ENCODE measurements around the gene TMEM117. TPM values are rescaled to one million over a fixed set of nuclear protein-coding genes. Genes with fewer than 3 reads are reported as not detected.

Gene TMEM117
- total RNA-seq, 2 experiments from 2014 or later = 1.4 TPM

DNA sequence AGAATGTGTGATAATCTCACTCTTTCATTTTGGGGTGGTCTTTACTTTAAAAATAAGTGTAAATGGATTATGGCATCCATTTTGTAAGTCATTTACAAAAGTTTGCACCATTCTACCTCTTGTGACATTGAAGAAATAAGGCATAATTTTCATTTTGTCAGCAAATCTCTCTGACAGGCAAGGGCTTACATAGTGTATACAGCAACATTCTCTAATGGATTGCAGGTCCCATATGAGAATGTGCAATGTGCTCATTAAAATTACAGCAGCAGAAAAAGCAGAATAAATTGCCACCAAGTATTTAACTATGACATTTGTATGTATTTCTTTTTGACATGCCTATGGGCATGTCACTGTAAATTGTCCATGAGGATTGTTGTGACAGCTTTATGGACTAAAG, 223.6 kb downstream of the TMEM117 start:
- ChIA-PET POLR2A (no interaction called here), CTCF (no interaction called here)
- Mint-ChIP-seq H3K27ac (no peak overlapping the region), H3K36me3 (ENCODE audit: low read depth) (no peaks in the 10 kb centered on the region), H3K4me1 (no peaks in the 10 kb centered on the region), H3K4me3 (no peak overlapping the region), H3K9me3 (ENCODE audit: low read depth) (no peaks in the 10 kb centered on the region), H3K27me3 (no peaks in the 10 kb centered on the region)
- intact Hi-C loops (cut with DNase I, micrococcal nuclease) = no loop called here
- ATAC-seq = no peak
- DNase-seq = no peak

DNA sequence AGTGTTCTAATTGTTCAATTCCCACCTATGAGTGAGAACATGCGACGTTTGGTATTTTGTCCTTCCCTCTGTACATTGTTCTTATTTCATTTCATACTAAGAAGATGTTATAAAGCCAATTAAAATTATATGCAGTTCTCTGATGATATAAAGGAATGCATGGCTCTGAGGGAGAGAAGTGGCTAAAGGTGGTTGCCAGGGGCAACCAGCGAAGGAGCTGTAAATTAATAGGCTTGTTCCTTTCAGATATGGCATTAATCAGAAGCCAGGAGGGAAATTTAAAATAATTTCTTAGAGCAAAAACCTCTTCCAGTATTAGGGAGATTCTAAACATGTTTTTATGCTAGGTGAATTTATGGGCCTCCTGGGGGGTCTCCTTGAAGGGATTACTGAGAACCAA, 227.8 kb downstream of the TMEM117 start:
- H3K27me3 Mint-ChIP-seq = no peaks in the 10 kb centered on the region
- no peak overlapping the region for H3K27ac Mint-ChIP-seq
- no peak for ATAC-seq
- H3K36me3 Mint-ChIP-seq (ENCODE audit: low read depth) = no peaks in the 10 kb centered on the region
- DNase-seq = no peak
- no peaks in the 10 kb centered on the region for H3K4me1 Mint-ChIP-seq
- H3K9me3 Mint-ChIP-seq (ENCODE audit: low read depth) = no peaks in the 10 kb centered on the region
- intact Hi-C loops (cut with DNase I, micrococcal nuclease) = no loop called here
- ChIA-PET CTCF (no interaction called here), POLR2A (no interaction called here)
- H3K4me3 Mint-ChIP-seq = no peak overlapping the region

DNA sequence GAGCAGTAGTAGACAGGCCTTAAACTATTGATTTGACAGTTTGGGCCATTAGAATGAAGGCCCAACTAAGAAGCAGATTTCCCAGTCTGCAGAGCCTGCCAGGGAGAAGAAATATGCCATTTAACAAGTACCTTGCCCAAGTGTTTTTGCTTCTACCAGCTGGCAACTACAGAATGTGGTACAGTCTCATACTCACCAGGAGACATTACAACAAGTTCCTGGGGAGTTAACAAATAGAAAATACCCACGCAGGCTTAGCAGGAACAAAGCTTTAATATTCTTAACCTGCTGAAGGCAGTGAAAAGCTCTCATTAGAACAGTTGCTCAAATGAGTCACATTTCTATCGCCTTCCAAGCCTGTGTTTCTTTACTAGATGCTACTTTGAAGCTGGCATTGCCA, 241.0 kb downstream of the TMEM117 start:
- intact Hi-C loops (cut with DNase I, micrococcal nuclease) = no loop called here
- POLR2A ChIA-PET = no interaction called here
- DNase-seq (no peak), ATAC-seq (no peak)
- Mint-ChIP-seq H3K4me1 (no peaks in the 10 kb centered on the region), H3K27me3 (no peaks in the 10 kb centered on the region), H3K9me3 (ENCODE audit: low read depth) (no peaks in the 10 kb centered on the region), H3K36me3 (ENCODE audit: low read depth) (no peaks in the 10 kb centered on the region), H3K4me3 (no peak overlapping the region), H3K27ac (no peak overlapping the region)
- CTCF ChIA-PET = interaction anchor here (1.0 kb wide), 1 partner anchor 16 kb away, joined by 3 read pairs; no protein-coding TSS in a partner anchor

DNA sequence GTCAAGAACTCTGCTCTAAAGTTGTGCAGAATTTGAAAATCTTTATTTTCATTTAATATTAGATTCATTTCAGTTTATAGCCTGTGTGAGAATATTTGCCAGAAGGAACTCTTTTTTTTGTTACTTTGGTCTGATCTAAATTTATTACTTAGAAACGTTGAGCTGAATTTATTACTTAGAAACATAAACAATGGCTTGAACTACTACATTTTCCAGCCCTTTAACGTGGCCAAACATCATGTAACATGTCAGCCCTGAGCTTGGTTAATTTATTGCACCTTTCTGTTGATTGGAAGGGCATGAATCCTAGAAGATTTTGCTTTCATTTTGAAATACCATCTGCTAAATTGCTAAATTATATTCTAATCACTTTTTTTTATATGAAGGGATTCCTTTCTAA, 241.4 kb downstream of the TMEM117 start:
- ATAC-seq = no peak
- H3K27ac Mint-ChIP-seq = no peak overlapping the region

DNA sequence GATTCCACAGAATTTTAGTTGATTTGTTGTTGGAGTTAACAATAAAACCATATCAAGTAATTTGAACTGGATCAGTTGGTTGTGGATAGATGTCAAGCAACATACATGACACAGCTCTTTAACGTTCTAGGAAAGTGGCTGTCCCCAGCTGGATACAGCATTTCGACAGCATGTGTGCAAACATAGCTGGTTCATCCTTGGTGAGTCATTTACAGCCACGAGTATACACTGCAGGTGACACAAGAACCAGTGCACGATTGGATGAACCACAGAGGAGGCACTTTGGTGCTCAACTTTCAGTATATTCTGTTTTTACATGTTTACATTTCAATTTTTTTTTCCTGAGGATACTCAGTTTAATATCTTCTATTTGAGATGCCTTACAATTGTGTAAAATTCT, 242.4 kb downstream of the TMEM117 start:
- no peak overlapping the region for H3K4me3 Mint-ChIP-seq
- CTCF ChIA-PET = no interaction called here
- no peaks in the 10 kb centered on the region for H3K27me3 Mint-ChIP-seq
- no peak overlapping the region for H3K27ac Mint-ChIP-seq
- POLR2A ChIA-PET = no interaction called here
- H3K36me3 Mint-ChIP-seq (ENCODE audit: low read depth) = no peaks in the 10 kb centered on the region
- intact Hi-C loops (cut with DNase I, micrococcal nuclease) = no loop called here
- ATAC-seq (no peak), DNase-seq (no peak)
- no peaks in the 10 kb centered on the region for H3K4me1 Mint-ChIP-seq
- H3K9me3 Mint-ChIP-seq (ENCODE audit: low read depth) = no peaks in the 10 kb centered on the region

More for the DNA sequence above, 241.4 kb downstream of the TMEM117 start:
- no peaks in the 10 kb centered on the region for H3K36me3 Mint-ChIP-seq (ENCODE audit: low read depth)
- DNase-seq = no peak
- POLR2A ChIA-PET = no interaction called here
- CTCF ChIA-PET = interaction anchor here (1.0 kb wide), 1 partner anchor 15 kb away, joined by 3 read pairs; no protein-coding TSS in a partner anchor
- H3K27me3 Mint-ChIP-seq = no peaks in the 10 kb centered on the region
- H3K4me3 Mint-ChIP-seq = no peak overlapping the region
- intact Hi-C loops (cut with DNase I, micrococcal nuclease) = no loop called here
- no peaks in the 10 kb centered on the region for H3K4me1 Mint-ChIP-seq
- H3K9me3 Mint-ChIP-seq (ENCODE audit: low read depth) = no peaks in the 10 kb centered on the region

DNA sequence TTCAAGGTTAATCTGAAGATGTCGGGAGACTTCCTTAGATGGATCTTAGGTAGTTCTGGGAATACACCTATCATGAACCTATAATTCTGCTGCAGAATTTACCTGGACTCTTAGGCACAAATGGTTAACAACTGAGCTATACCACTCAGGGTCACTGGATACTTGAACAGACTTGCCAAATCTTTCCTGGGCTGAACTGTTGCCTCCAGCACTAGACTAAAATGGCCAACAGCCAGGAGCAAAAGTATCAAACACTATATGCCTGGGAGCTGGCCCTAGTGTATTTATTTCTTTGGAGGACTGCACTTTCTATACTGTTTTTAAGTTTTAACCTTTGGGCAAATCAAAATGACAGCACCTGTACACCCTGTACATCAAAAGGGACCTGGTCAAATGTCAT, 252.8 kb downstream of the TMEM117 start:
- Mint-ChIP-seq H3K36me3 (ENCODE audit: low read depth) (no peaks in the 10 kb centered on the region), H3K4me1 (no peaks in the 10 kb centered on the region), H3K4me3 (no peak overlapping the region), H3K27me3 (no peaks in the 10 kb centered on the region), H3K9me3 (ENCODE audit: low read depth) (peaks cover 3% of the 10 kb centered on the region), H3K27ac (no peak overlapping the region)
- DNase-seq = no peak
- ChIA-PET CTCF (interaction anchor here (0.6 kb wide), 1 partner anchor 96 kb away, joined by 3 read pairs; no protein-coding TSS in a partner anchor), POLR2A (no interaction called here)
- intact Hi-C loops (cut with DNase I, micrococcal nuclease) = no loop called here
- ATAC-seq = no peak

DNA sequence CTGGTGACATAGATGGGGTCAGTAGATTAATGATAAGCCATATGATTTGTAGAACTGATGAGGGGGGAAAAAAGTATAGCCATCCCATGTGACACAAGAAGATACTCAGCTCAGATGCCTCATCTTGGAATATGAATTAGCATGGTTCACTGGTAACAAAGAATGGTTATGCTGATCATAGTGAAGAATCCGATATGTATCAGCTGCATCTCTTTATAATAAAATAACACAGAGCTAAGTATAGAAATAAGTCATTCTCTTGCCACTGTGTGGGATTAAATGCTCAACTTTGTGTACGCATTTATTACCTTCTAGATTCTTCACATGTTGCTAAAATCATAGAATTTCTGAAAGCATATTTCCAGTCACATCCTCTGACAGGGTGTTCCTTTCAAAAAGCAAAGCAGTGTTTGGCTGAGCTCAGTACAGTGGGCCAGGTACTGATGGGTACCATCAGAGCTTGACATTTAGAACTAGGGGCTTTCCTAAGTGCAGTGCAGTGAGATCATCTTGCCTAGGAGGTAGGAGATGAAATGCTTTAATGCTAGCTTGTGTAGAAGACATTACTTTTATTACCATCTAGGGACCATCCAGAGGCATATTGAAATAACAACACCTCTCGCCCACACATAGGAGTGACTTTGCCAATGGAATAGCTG, 256.2 kb downstream of the TMEM117 start:
- ChIA-PET POLR2A (no interaction called here), CTCF (interaction anchor here (0.8 kb wide), 1 partner anchor 15 kb away, joined by 3 read pairs; no protein-coding TSS in a partner anchor)
- ATAC-seq = no peak
- no peaks in the 10 kb centered on the region for H3K4me1 Mint-ChIP-seq
- intact Hi-C loops (cut with DNase I, micrococcal nuclease) = no loop called here
- no peak overlapping the region for H3K4me3 Mint-ChIP-seq
- DNase-seq = no peak
- H3K36me3 Mint-ChIP-seq (ENCODE audit: low read depth) = peaks cover 2% of the 10 kb centered on the region
- no peaks in the 10 kb centered on the region for H3K27me3 Mint-ChIP-seq
- peaks cover 7% of the 10 kb centered on the region for H3K9me3 Mint-ChIP-seq (ENCODE audit: low read depth)
- H3K27ac Mint-ChIP-seq = no peak overlapping the region

DNA sequence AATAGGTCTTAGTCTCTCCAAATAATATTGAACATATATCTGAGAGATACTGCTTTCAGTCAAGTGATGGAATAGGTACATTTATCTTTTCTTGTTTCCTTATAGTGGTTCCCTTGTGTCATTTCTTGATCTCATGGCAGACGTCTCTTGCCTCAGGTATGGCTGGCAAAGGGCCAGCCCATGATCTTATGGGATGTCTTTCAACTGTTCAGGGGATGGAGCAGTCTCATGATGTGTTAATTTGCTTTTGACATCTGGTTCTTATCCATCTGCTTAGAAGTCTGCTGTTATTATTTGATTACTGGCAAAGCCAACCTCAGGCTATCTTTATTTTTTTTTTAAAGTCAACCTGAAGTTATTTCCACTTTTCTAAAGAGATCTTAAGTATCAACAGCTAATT, 262.9 kb downstream of the TMEM117 start:
- intact Hi-C loops (cut with DNase I, micrococcal nuclease) = no loop called here
- POLR2A ChIA-PET = no interaction called here
- no peaks in the 10 kb centered on the region for H3K4me1 Mint-ChIP-seq
- CTCF ChIA-PET = no interaction called here
- H3K27ac Mint-ChIP-seq = no peak overlapping the region
- no peak overlapping the region for H3K4me3 Mint-ChIP-seq
- ATAC-seq (no peak), DNase-seq (no peak)
- peaks cover 11% of the 10 kb centered on the region for H3K9me3 Mint-ChIP-seq (ENCODE audit: low read depth)
- H3K36me3 Mint-ChIP-seq (ENCODE audit: low read depth) = peaks cover 2% of the 10 kb centered on the region
- H3K27me3 Mint-ChIP-seq = no peaks in the 10 kb centered on the region

DNA sequence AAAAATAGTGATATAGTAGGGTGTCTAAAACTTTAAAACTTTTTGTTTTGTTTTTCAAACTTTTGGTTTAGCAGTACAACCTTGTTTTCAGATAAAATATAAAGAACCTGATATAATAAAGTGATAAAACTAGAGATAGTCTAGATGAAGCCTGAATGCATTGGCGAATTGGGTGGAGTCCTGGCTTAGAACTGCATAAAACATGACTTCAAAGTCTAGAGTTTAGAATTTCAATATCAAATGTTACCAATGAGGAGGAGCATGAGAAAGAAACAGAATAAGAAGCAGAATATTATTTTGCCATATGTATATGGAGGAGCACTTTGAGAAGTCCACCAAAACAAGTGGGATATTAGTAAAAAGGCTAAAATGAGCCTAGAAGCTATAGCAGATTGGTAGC, 263.6 kb downstream of the TMEM117 start:
- Mint-ChIP-seq H3K27ac (no peak overlapping the region), H3K27me3 (no peaks in the 10 kb centered on the region), H3K9me3 (ENCODE audit: low read depth) (peaks cover 11% of the 10 kb centered on the region), H3K4me1 (no peaks in the 10 kb centered on the region), H3K36me3 (ENCODE audit: low read depth) (peaks cover 2% of the 10 kb centered on the region), H3K4me3 (no peak overlapping the region)
- ATAC-seq (no peak), DNase-seq (no peak)
- CTCF ChIA-PET = no interaction called here
- intact Hi-C loops (cut with DNase I, micrococcal nuclease) = no loop called here
- POLR2A ChIA-PET = no interaction called here

DNA sequence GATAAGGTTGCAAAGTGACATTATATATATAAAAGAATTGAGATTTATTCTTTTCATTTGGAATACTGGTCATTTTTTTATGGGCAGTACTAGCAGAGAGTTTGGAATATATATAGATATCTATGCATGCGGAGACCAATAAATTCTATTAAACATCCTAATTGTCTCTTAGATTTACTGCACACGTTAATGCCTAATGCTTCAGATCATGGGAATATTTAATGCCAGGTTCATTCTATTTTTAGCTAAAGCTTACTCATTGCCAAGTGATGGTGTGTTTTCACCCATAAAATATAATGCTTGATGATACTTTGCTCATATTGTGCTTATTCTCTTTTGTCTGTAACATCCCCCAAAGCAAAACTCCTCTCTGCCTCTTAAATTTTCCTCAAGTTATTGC, 264.4 kb downstream of the TMEM117 start:
- no peak for DNase-seq
- intact Hi-C loops (cut with DNase I, micrococcal nuclease) = no loop called here
- Mint-ChIP-seq H3K27ac (no peak overlapping the region), H3K4me1 (no peaks in the 10 kb centered on the region), H3K9me3 (ENCODE audit: low read depth) (peaks cover 10% of the 10 kb centered on the region), H3K36me3 (ENCODE audit: low read depth) (peaks cover 2% of the 10 kb centered on the region), H3K4me3 (no peak overlapping the region), H3K27me3 (no peaks in the 10 kb centered on the region)
- ATAC-seq = no peak
- ChIA-PET CTCF (no interaction called here), POLR2A (no interaction called here)

DNA sequence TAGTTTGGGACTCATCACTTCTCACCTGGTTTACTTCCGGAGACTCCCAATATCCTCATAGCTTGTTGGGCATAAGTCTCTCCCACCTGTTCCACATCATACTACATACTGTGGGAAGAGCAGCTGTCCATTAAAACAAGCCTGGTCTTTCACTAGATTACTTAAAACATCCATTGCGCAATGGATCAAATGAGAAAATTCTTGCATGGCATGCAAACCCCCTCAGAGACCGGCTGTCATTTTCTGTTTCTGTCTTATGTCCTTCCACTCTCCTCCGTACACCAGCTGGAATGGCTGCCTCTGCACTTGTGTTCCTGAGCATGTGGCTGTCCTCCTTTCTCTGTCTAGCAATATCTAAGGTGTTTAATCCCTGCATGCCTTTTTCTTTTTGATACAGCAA, 265.6 kb downstream of the TMEM117 start:
- no peaks in the 10 kb centered on the region for H3K27me3 Mint-ChIP-seq
- ATAC-seq (no peak), DNase-seq (no peak)
- no peak overlapping the region for H3K4me3 Mint-ChIP-seq
- H3K4me1 Mint-ChIP-seq = no peaks in the 10 kb centered on the region
- ChIA-PET POLR2A (no interaction called here), CTCF (interaction anchor here (0.6 kb wide), 1 partner anchor 375 kb away, joined by 4 read pairs; no protein-coding TSS in a partner anchor)
- H3K9me3 Mint-ChIP-seq (ENCODE audit: low read depth) = peaks cover 7% of the 10 kb centered on the region
- no peaks in the 10 kb centered on the region for H3K36me3 Mint-ChIP-seq (ENCODE audit: low read depth)
- no peak overlapping the region for H3K27ac Mint-ChIP-seq
- intact Hi-C loops (cut with DNase I, micrococcal nuclease) = no loop called here

DNA sequence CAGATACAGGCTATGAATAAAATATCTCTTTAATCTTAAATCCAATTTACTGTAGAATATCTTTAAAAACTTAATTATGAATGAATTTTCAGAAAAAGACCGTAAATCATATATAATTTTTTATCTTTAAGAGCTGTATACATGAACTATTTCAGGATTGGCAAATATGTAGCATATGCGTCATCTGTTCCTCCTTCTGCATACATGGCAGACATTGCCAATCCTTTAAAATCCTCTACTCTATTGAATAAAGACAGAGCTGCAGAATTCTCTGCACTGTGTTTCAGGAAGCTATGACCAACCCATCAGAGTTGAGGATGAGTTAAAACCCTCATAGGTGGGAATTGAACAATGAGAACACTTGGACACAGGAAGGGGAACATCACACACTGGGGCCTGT, 279.0 kb downstream of the TMEM117 start:
- Mint-ChIP-seq H3K36me3 (ENCODE audit: low read depth) (no peaks in the 10 kb centered on the region), H3K4me3 (no peak overlapping the region), H3K27me3 (no peaks in the 10 kb centered on the region), H3K9me3 (ENCODE audit: low read depth) (peaks cover 5% of the 10 kb centered on the region), H3K4me1 (no peaks in the 10 kb centered on the region), H3K27ac (no peak overlapping the region)
- DNase-seq (no peak), ATAC-seq (no peak)
- intact Hi-C loops (cut with DNase I, micrococcal nuclease) = no loop called here
- POLR2A ChIA-PET = no interaction called here
- CTCF ChIA-PET = no interaction called here

All from activated CD4-positive, alpha-beta T cell treated with anti-CD3 and anti-CD28 coated beads for 36 hours (primary cell).